Vagina (tissue), 2 donors: ENCODE data around the gene PLCB1. TPM values are rescaled to one million over a fixed set of nuclear protein-coding genes. Genes with fewer than 3 reads are reported as not detected.

Experiments used
- DNase-seq, 2 donors: peaks; one replicate each; pipeline ENCODE4 v3.0.0-alpha.2; 2017; ENCODE audit errors: extremely low spot score in 2 of 2
- H3K27ac ChIP-seq: fragments of 200-600 bp; sonication (generic); one replicate; pipeline ENCODE4 v1.5.1; 2019
- H3K27me3 ChIP-seq: fragments of 200-600 bp; sonication (generic); one replicate; pipeline ENCODE4 v1.5.1; 2019
- H3K36me3 ChIP-seq, 2 donors: fragments of 200-600 bp; sonication (generic); one replicate each; pipeline ENCODE4 v1.5.1; 2017 to 2019
- H3K4me1 ChIP-seq: fragments of 200-600 bp; sonication (generic); one replicate; pipeline ENCODE4 v1.5.1; 2019
- H3K4me3 ChIP-seq, 2 donors: fragments of 200-600 bp; sonication (generic); 1 replicate in 1 of 2; 2 replicates in 1 of 2; pipeline ENCODE4 v1.5.1; 2016 to 2019
- H3K9me3 ChIP-seq: fragments of 200-600 bp; sonication (generic); one replicate; pipeline ENCODE4 v1.5.1; 2019
- POLR2A ChIP-seq, 2 donors: fragments of 450-650 bp; IDR thresholded peaks; one replicate each; pipeline ENCODE4 v1.6.1; 2017; ENCODE audit warnings: antibody characterized with exemption in 2 of 2, mild to moderate bottlenecking in 2 of 2, moderate library complexity in 2 of 2
- POLR2AphosphoS5 ChIP-seq, 2 donors: sonication (generic); formaldehyde crosslinking; IDR thresholded peaks; one replicate each; pipeline ENCODE4 v1.9.0; 2017; ENCODE audit warnings: antibody characterized with exemption in 2 of 2, mild to moderate bottlenecking in 2 of 2, low read depth in 1 of 2; ENCODE audit not compliant: insufficient read depth in 1 of 2
- intact Hi-C: fragments of 100-400 bp; cut with DNase I; formaldehyde crosslinking; loops from one replicate; pipeline ENCODE4 v1.15.1; 2023
- total RNA-seq: library from RNA; depleted of rRNA; stranded (reverse); fragments of >200 nt; gene quantifications from one replicate; pipeline ENCODE4 v1.2.3, GENCODE V29; 2016
- TF ChIP-seq, protein P1 (sequence below), 3 experiments: fragments of 450-650 bp in 2 of 3; fragments of 200-600 bp in 1 of 3; sonication (generic) in 1 of 3; IDR thresholded peaks; one replicate each; pipeline ENCODE4 v1.5.1; 2017 to 2019; ENCODE audit warnings: antibody characterized with exemption in 3 of 3, mild to moderate bottlenecking in 2 of 3, moderate library complexity in 2 of 3

Gene PLCB1
- total RNA-seq, 1 donor from 2014 or later, result 32.4 TPM

DNA sequence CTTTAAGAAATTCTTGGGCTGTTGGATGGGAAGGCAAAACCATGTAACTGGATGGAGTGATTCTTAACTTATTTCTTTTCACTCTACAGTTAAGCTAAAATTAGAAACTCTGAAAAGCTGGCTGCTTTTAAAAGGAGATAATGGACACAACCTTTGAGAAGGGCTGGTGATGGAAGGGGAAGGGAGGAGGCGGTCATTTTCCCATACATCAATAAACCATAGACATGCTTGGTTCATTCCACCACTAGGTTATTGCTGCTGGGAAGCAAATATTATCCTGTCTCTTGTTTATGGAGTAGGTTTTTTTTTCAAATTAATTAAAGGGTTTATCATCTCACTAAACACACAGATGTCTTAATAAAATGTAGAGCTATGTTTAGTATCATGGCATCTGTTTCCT is 76.2 kb downstream of the PLCB1 start:
- Histone ChIP-seq H3K4me1 (no peaks in the 10 kb centered on the region), H3K9me3 (no peaks in the 10 kb centered on the region), H3K27ac (no peak overlapping the region), H3K4me3 (no peak overlapping the region), H3K27me3 (no peaks in the 10 kb centered on the region), H3K36me3 (no peaks in the 10 kb centered on the region)
- no peak for DNase-seq
- intact Hi-C loops, result no loop called here
- no peak for TF ChIP-seq POLR2AphosphoS5 (IDR thresholded peaks at IDR 0.05; ENCODE audit: insufficient read depth in 1 of 2, low read depth in 1 of 2)
- TF ChIP-seq, protein P1, sequence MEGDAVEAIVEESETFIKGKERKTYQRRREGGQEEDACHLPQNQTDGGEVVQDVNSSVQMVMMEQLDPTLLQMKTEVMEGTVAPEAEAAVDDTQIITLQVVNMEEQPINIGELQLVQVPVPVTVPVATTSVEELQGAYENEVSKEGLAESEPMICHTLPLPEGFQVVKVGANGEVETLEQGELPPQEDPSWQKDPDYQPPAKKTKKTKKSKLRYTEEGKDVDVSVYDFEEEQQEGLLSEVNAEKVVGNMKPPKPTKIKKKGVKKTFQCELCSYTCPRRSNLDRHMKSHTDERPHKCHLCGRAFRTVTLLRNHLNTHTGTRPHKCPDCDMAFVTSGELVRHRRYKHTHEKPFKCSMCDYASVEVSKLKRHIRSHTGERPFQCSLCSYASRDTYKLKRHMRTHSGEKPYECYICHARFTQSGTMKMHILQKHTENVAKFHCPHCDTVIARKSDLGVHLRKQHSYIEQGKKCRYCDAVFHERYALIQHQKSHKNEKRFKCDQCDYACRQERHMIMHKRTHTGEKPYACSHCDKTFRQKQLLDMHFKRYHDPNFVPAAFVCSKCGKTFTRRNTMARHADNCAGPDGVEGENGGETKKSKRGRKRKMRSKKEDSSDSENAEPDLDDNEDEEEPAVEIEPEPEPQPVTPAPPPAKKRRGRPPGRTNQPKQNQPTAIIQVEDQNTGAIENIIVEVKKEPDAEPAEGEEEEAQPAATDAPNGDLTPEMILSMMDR (IDR thresholded peaks at IDR 0.05), result no peak
- TF ChIP-seq POLR2A (IDR thresholded peaks at IDR 0.05), result no peak

DNA sequence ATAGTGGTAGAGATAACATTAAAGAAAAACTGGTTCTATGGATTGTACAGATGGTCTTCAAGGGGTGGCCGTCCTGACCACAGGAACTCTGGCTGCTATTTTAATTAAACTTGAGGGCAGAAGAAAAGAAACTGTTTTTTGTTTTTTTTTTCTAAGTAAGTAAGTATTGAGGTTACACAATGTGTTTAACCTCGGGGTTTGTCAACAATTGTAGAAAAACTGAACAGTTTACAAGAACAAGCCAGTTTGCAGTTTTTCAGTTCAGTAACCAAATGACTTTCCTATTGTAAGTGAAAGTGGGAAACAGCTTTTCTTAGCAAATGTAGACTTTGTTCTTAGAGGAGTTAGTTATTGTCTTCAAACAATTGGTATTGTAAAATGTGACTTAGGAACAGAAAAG is 77.0 kb downstream of the PLCB1 start:
- no peak overlapping the region for H3K4me3 ChIP-seq
- H3K27ac ChIP-seq, result no peak overlapping the region
- intact Hi-C loops, result no loop called here
- DNase-seq, result no peak
- no peaks in the 10 kb centered on the region for H3K4me1 ChIP-seq
- TF ChIP-seq POLR2A (IDR thresholded peaks at IDR 0.05) (no peak), POLR2AphosphoS5 (IDR thresholded peaks at IDR 0.05; ENCODE audit: insufficient read depth in 1 of 2, low read depth in 1 of 2) (no peak)
- TF ChIP-seq, protein P1 (IDR thresholded peaks at IDR 0.05), result no peak
- H3K36me3 ChIP-seq, result no peaks in the 10 kb centered on the region
- H3K27me3 ChIP-seq, result no peaks in the 10 kb centered on the region
- H3K9me3 ChIP-seq, result no peaks in the 10 kb centered on the region

DNA sequence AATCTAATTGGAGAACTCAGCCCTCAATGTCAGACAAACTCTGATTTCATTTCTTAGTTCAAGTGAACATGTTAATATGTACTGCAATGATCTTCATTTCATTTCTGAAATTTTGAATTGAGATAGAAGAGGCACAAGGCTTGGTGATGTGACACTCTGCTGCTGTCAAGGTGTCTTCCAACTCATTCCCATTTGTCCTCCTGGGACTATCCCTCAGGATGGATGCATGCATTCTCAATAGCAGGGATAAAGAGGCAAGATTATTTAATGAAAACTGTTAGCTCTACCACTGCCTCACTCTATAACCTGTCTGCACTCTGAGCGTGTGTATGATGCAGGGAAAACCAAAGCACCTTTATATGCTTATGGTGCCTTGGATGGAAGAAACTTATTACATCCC is 78.7 kb downstream of the PLCB1 start:
- Histone ChIP-seq H3K9me3 (no peaks in the 10 kb centered on the region), H3K36me3 (no peaks in the 10 kb centered on the region), H3K4me3 (no peak overlapping the region), H3K27ac (no peak overlapping the region), H3K27me3 (no peaks in the 10 kb centered on the region), H3K4me1 (no peaks in the 10 kb centered on the region)
- DNase-seq, result no peak
- TF ChIP-seq POLR2AphosphoS5 (IDR thresholded peaks at IDR 0.05; ENCODE audit: insufficient read depth in 1 of 2, low read depth in 1 of 2), result no peak
- no peak for TF ChIP-seq POLR2A (IDR thresholded peaks at IDR 0.05)
- TF ChIP-seq, protein P1 (IDR thresholded peaks at IDR 0.05), result no peak
- intact Hi-C loops, result no loop called here

DNA sequence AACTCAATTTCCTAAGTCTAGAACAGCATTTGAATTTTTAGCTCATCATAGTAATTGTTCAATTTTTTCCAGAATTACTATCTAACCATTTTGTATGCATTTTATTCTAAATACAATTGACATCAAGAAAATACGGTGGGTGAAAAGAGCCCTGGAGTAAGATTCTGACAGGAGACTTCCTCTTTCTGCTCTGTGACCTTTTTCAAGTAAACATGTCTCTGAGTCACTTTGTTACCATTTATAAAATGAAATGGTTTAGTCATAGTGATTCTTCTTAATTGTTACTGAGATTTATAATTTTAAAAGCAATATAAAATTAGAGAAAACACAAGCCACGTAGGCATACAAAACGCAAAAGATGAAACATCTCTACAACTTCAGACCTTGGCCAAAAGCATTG is 80.2 kb downstream of the PLCB1 start:
- H3K4me1 ChIP-seq, result no peaks in the 10 kb centered on the region
- TF ChIP-seq POLR2A (IDR thresholded peaks at IDR 0.05), result no peak
- TF ChIP-seq, protein P1 (IDR thresholded peaks at IDR 0.05), result no peak
- TF ChIP-seq POLR2AphosphoS5 (IDR thresholded peaks at IDR 0.05; ENCODE audit: insufficient read depth in 1 of 2, low read depth in 1 of 2), result no peak
- H3K27me3 ChIP-seq, result no peaks in the 10 kb centered on the region
- H3K9me3 ChIP-seq, result no peaks in the 10 kb centered on the region
- no peaks in the 10 kb centered on the region for H3K36me3 ChIP-seq
- no peak overlapping the region for H3K27ac ChIP-seq
- H3K4me3 ChIP-seq, result no peak overlapping the region
- intact Hi-C loops, result no loop called here
- DNase-seq, result no peak

DNA sequence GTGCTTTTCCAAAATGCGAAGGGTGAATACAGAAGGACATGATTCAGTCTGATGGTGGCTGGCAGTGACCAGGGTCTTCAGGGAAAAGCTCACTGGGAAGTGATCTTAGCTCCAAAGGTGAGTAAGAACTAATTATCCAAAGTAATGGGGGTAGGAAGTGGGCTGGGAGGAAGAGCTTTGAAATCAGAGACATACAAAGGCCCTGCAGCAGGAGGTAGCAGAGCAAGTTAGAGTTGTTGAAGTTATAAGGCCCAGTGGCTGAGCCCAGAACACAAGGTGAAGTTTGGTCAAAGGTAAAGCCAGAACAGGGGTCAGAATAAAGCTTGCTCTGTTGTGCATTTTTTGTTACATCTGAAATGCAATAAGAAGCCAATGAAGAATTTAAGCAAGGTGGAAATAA is 81.2 kb downstream of the PLCB1 start:
- Histone ChIP-seq H3K27me3 (no peaks in the 10 kb centered on the region), H3K36me3 (no peaks in the 10 kb centered on the region), H3K27ac (no peak overlapping the region), H3K4me3 (no peak overlapping the region), H3K9me3 (no peaks in the 10 kb centered on the region), H3K4me1 (no peaks in the 10 kb centered on the region)
- no peak for DNase-seq
- intact Hi-C loops, result no loop called here
- TF ChIP-seq, protein P1 (IDR thresholded peaks at IDR 0.05), result no peak
- TF ChIP-seq POLR2AphosphoS5 (IDR thresholded peaks at IDR 0.05; ENCODE audit: insufficient read depth in 1 of 2, low read depth in 1 of 2) (no peak), POLR2A (IDR thresholded peaks at IDR 0.05) (no peak)
